Neural cell (in vitro differentiated cells): ENCODE measurements around the gene LCE2B.

Experiments
- CTCF ChIP-seq: fragments of 450-650 bp; IDR thresholded peaks from 2 replicates; pipeline ENCODE4 v1.5.1; 2014; ENCODE audit warnings: antibody characterized with exemption, mild to moderate bottlenecking, moderate library complexity; ENCODE audit not compliant: poor library complexity, severe bottlenecking
- EZH2 ChIP-seq: fragments of 200-600, 300-800 bp; shearing (Covaris generic), sonication (generic); IDR thresholded peaks from 2 replicates; pipeline ENCODE4 v1.6.1; 2014; ENCODE audit warnings: antibody characterized with exemption, low read length, borderline replicate concordance, mild to moderate bottlenecking; ENCODE audit not compliant: insufficient read depth, poor library complexity, severe bottlenecking
- POLR2AphosphoS5 ChIP-seq: IDR thresholded peaks from 2 replicates; pipeline ENCODE4 v1.6.1; 2012
- TAF1 ChIP-seq: IDR thresholded peaks from 2 replicates; pipeline ENCODE4 v1.6.1; 2012; ENCODE audit warnings: low read depth

GRCh38 chr1:152718238-152718637, 32.3 kb downstream of the LCE2B start:
- no peak for TF ChIP-seq CTCF
- no peak for TF ChIP-seq TAF1
- no peak for TF ChIP-seq EZH2
- no peak for TF ChIP-seq POLR2AphosphoS5
